Sigmoid colon (tissue), 7 donors: ENCODE data around the gene NLGN1. TPM values are rescaled to one million over a fixed set of nuclear protein-coding genes. Genes with fewer than 3 reads are reported as not detected.

Source experiments
- DNase-seq: peaks from one replicate; pipeline ENCODE4 v3.0.0-alpha.2; 2019
- H3K27ac ChIP-seq, 4 donors: fragments of 200-600 bp; sonication (generic); one replicate each; pipeline ENCODE4 v1.5.1; 2016 to 2019; ENCODE audit warnings: mild to moderate bottlenecking in 1 of 4
- H3K27me3 ChIP-seq, 3 donors: fragments of 200-600 bp; sonication (generic); one replicate each; pipeline ENCODE4 v1.5.1; 2019; ENCODE audit warnings: mild to moderate bottlenecking in 1 of 3
- H3K36me3 ChIP-seq, 4 donors: fragments of 200-600 bp; sonication (generic); one replicate each; pipeline ENCODE4 v1.5.1; 2016 to 2019
- H3K4me1 ChIP-seq, 4 donors: fragments of 200-600 bp; sonication (generic); one replicate each; pipeline ENCODE4 v1.5.1; 2017 to 2019
- H3K4me3 ChIP-seq, 4 donors: fragments of 200-600 bp; sonication (generic); one replicate each; pipeline ENCODE4 v1.5.1; 2017 to 2019; ENCODE audit warnings: mild to moderate bottlenecking in 2 of 4, moderate library complexity in 1 of 4
- H3K9me3 ChIP-seq, 4 donors: fragments of 200-600 bp in 3 of 4; sonication (generic) in 3 of 4; one replicate each; pipeline versions ENCODE4 v1.5.1 to v1.6.1; 2013 to 2019
- CTCF ChIP-seq, 4 experiments: fragments of 450-650 bp in 3 of 4; fragments of 200-600 bp in 1 of 4; IDR thresholded peaks; one replicate each; pipeline ENCODE4 v1.5.1; 2016 to 2019; ENCODE audit warnings: antibody characterized with exemption in 4 of 4, mild to moderate bottlenecking in 3 of 4, moderate library complexity in 2 of 4
- EP300 ChIP-seq, 4 donors: sonication (generic); formaldehyde crosslinking; IDR thresholded peaks; one replicate each; pipeline ENCODE4 v1.6.1; 2017; ENCODE audit warnings: antibody characterized with exemption in 4 of 4
- POLR2A ChIP-seq, 2 donors: fragments of 450-650 bp; IDR thresholded peaks; one replicate each; pipeline ENCODE4 v1.6.1; 2016; ENCODE audit warnings: antibody characterized with exemption in 2 of 2, mild to moderate bottlenecking in 2 of 2, moderate library complexity in 2 of 2
- POLR2AphosphoS5 ChIP-seq, 4 donors: sonication (generic); formaldehyde crosslinking; IDR thresholded peaks; one replicate each; pipeline ENCODE4 v1.6.1; 2017; ENCODE audit warnings: antibody characterized with exemption in 4 of 4
- WGBS, 2 donors: extraction: QIAGEN DNeasy Blood & Tissue Kit; methylation state at CpG; one replicate each; pipeline ENCODE4 v1.1.7; 2013; 5-methylcytosine and 5-hydroxymethylcytosine counted together
- intact Hi-C: fragments of 100-400 bp; cut with DNase I; formaldehyde crosslinking; loops from one replicate; pipeline ENCODE4 v1.15.1; 2023
- polyA plus RNA-seq, 3 donors: library from polyadenylated mRNA; stranded (reverse); fragments of 200-250 nt; gene quantifications; one replicate each; pipeline ENCODE4 v1.2.3, GENCODE V29; 2013
- total RNA-seq, 4 donors: library from RNA; depleted of rRNA; stranded (reverse); fragments of >200 nt; gene quantifications; one replicate each; pipeline ENCODE4 v1.1.0, GENCODE V29; 2016
- donor health status: healthy with polysubstance abuse.
- donor health status: Bipolar disorder and iron deficiency.
- donor health status: healthy.

The NLGN1 gene
- total and polyA plus RNA-seq, 7 donors = under 0.01 to 33.5 (median 28.3) TPM; not detected in 1

GRCh38 chr3:173403376-173403775, 5.8 kb downstream of the NLGN1 start:
- Histone ChIP-seq H3K27ac (no peak overlapping the region), H3K36me3 (no peaks in the 10 kb centered on the region), H3K9me3 (no peaks in the 10 kb centered on the region), H3K27me3 (no peaks in the 10 kb centered on the region), H3K4me3 (no peak overlapping the region), H3K4me1 (peaks cover 0 to 19% (median 11%) of the 10 kb centered on the region in 4 donors)
- intact Hi-C loops = no loop called here
- 43 to 76% methylated on average over 1 of the region's 1 CpG for WGBS, 2 donors
- TF ChIP-seq POLR2A (IDR thresholded peaks at IDR 0.05) = no peak
- TF ChIP-seq CTCF (IDR thresholded peaks at IDR 0.05) = no peak
- TF ChIP-seq POLR2AphosphoS5 (IDR thresholded peaks at IDR 0.05) = no peak
- no peak for TF ChIP-seq EP300 (IDR thresholded peaks at IDR 0.05)
- no peak for DNase-seq

GRCh38 chr3:173404156-173404555, 6.6 kb downstream of the NLGN1 start:
- H3K36me3 ChIP-seq = no peaks in the 10 kb centered on the region
- no peak for DNase-seq
- intact Hi-C loops = no loop called here
- TF ChIP-seq EP300 (IDR thresholded peaks at IDR 0.05) (no peak), POLR2A (IDR thresholded peaks at IDR 0.05) (no peak), CTCF (IDR thresholded peaks at IDR 0.05) (no peak), POLR2AphosphoS5 (IDR thresholded peaks at IDR 0.05) (no peak)
- H3K27me3 ChIP-seq = no peaks in the 10 kb centered on the region
- no peak overlapping the region for H3K4me3 ChIP-seq
- no peak overlapping the region for H3K27ac ChIP-seq
- peaks cover 0 to 11% (median 4%) of the 10 kb centered on the region in 4 donors for H3K4me1 ChIP-seq
- H3K9me3 ChIP-seq = no peaks in the 10 kb centered on the region
- 86 to 87% methylated on average over 1 of the region's 1 CpG for WGBS, 2 donors

GRCh38 chr3:173410436-173410835, 12.9 kb downstream of the NLGN1 start:
- H3K27me3 ChIP-seq = no peaks in the 10 kb centered on the region
- H3K4me3 ChIP-seq = no peak overlapping the region
- no peak for TF ChIP-seq EP300 (IDR thresholded peaks at IDR 0.05)
- no peak for TF ChIP-seq POLR2AphosphoS5 (IDR thresholded peaks at IDR 0.05)
- TF ChIP-seq CTCF (IDR thresholded peaks at IDR 0.05) = no peak
- TF ChIP-seq POLR2A (IDR thresholded peaks at IDR 0.05) = no peak
- intact Hi-C loops = loop anchor here (5.0 kb wide), 1 partner anchor 137 kb away; no protein-coding TSS in a partner anchor
- peaks cover 0 to 15% (median 4%) of the 10 kb centered on the region in 4 donors for H3K4me1 ChIP-seq
- H3K9me3 ChIP-seq = no peaks in the 10 kb centered on the region
- H3K27ac ChIP-seq = no peak overlapping the region
- no peaks in the 10 kb centered on the region for H3K36me3 ChIP-seq
- DNase-seq = no peak

GRCh38 chr3:173410849-173411248, 13.3 kb downstream of the NLGN1 start:
- H3K36me3 ChIP-seq = no peaks in the 10 kb centered on the region
- DNase-seq = no peak
- no peaks in the 10 kb centered on the region for H3K27me3 ChIP-seq
- TF ChIP-seq CTCF (IDR thresholded peaks at IDR 0.05) (no peak), EP300 (IDR thresholded peaks at IDR 0.05) (no peak), POLR2AphosphoS5 (IDR thresholded peaks at IDR 0.05) (no peak), POLR2A (IDR thresholded peaks at IDR 0.05) (no peak)
- intact Hi-C loops = loop anchor here (5.0 kb wide), 1 partner anchor 136 kb away; no protein-coding TSS in a partner anchor
- no peaks in the 10 kb centered on the region for H3K9me3 ChIP-seq
- peaks cover 0 to 15% (median 4%) of the 10 kb centered on the region in 4 donors for H3K4me1 ChIP-seq
- WGBS, 2 donors = 55 to 63% methylated on average over 1 of the region's 1 CpG
- H3K27ac ChIP-seq = no peak overlapping the region
- H3K4me3 ChIP-seq = no peak overlapping the region
